ENCODE data around the gene FOXK2. TPM values are rescaled to one million over a fixed set of nuclear protein-coding genes. Genes with fewer than 3 reads are reported as not detected.

Gene FOXK2
- total RNA-seq, 1 experiment from 2014 or later = 72.0 TPM

DNA sequence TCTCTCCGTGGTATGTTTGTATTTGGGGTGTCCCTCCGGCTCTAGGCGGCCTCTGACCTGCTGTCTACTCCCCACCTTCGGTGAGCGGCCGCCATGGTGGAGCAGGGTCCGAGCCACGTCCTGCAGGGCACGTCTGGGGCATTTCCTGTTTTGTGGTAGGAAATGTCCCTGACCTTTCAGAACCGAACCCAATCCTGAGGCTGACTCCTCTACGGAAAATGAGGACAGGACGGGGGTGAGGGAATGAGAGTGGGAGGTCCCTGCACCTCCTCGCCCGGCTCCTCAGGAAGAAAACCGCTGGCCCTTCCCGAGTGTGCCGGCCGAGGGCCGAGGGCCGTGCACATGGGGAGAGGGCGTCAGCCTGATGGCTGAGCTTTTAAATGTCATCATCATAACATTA is 83.0 kb downstream of the FOXK2 start:
- H3K79me2 ChIP-seq (ENCODE audit: insufficient read depth, low read length) = no peaks in the 10 kb centered on the region
- no peak overlapping the region for H2BK120ac ChIP-seq (ENCODE audit: low read depth, low read length, poor library complexity, severe bottlenecking)
- H3K4me1 ChIP-seq (ENCODE audit: insufficient read depth, low read length) = no peaks in the 10 kb centered on the region
- H3K4me2 ChIP-seq (ENCODE audit: insufficient read depth, insufficient read length, low read length) = no peak overlapping the region
- no peaks in the 10 kb centered on the region for H3K27me3 Mint-ChIP-seq (ENCODE audit: low read depth)
- no peak overlapping the region for H4K91ac ChIP-seq (ENCODE audit: insufficient read length, low read depth, low read length)
- H2BK5ac ChIP-seq (ENCODE audit: insufficient read length, low read length) = no peak overlapping the region
- H2BK15ac ChIP-seq (ENCODE audit: low read depth, low read length) = no peak overlapping the region
- WGBS (ENCODE audit: extremely low coverage, insufficient read length, low lambda C conversion rate) = no CpG with 5 or more reads among the region's 21 CpGs
- H3K27me3 ChIP-seq (ENCODE audit: insufficient read depth, low read length) = no peaks in the 10 kb centered on the region
- H3K23ac ChIP-seq (ENCODE audit: insufficient read length, low read depth, low read length) = no peak overlapping the region
- no peaks in the 10 kb centered on the region for H3K9me3 ChIP-seq (ENCODE audit: control insufficient read depth, low read depth, low read length)
- H4K5ac ChIP-seq (ENCODE audit: insufficient read length, low read depth, low read length) = no peak overlapping the region
- DNase-seq = no peak
- H2AK5ac ChIP-seq (ENCODE audit: insufficient read length, low read length) = no peak overlapping the region
- H3K27ac Mint-ChIP-seq = peak overlapping the region; percentile 65 to 80 (median 79); a peak in 3 of 7 replicates
- H3K14ac ChIP-seq (ENCODE audit: insufficient read depth, low read length) = no peak overlapping the region
- H3K27ac ChIP-seq (ENCODE audit: insufficient read length, low read depth, low read length) = no peak overlapping the region
- no peak overlapping the region for H2AFZ ChIP-seq (ENCODE audit: low read length)
- no peak overlapping the region for H3K4me3 Mint-ChIP-seq
- H3K56ac ChIP-seq (ENCODE audit: insufficient read length, low read depth, low read length) = no peak overlapping the region
- TF ChIP-seq, protein P1, sequence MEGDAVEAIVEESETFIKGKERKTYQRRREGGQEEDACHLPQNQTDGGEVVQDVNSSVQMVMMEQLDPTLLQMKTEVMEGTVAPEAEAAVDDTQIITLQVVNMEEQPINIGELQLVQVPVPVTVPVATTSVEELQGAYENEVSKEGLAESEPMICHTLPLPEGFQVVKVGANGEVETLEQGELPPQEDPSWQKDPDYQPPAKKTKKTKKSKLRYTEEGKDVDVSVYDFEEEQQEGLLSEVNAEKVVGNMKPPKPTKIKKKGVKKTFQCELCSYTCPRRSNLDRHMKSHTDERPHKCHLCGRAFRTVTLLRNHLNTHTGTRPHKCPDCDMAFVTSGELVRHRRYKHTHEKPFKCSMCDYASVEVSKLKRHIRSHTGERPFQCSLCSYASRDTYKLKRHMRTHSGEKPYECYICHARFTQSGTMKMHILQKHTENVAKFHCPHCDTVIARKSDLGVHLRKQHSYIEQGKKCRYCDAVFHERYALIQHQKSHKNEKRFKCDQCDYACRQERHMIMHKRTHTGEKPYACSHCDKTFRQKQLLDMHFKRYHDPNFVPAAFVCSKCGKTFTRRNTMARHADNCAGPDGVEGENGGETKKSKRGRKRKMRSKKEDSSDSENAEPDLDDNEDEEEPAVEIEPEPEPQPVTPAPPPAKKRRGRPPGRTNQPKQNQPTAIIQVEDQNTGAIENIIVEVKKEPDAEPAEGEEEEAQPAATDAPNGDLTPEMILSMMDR (conservative IDR thresholded peaks at IDR 0.05) = no peak
- no peak overlapping the region for H3K9ac ChIP-seq (ENCODE audit: extremely low read depth, insufficient read length, low read length)
- H2BK20ac ChIP-seq (ENCODE audit: low read depth, low read length, poor library complexity, severe bottlenecking) = no peak overlapping the region
- H3T11ph ChIP-seq (ENCODE audit: low read length) = no peak overlapping the region
- no peak overlapping the region for H3K4ac ChIP-seq (ENCODE audit: low read depth, low read length)
- no peaks in the 10 kb centered on the region for H3K79me1 ChIP-seq (ENCODE audit: insufficient read depth, low read depth, low read length, poor library complexity, severe bottlenecking)
- H3K9me3 Mint-ChIP-seq = no peaks in the 10 kb centered on the region; a peak in 2 of 5 replicates
- H4K20me1 ChIP-seq (ENCODE audit: control insufficient read depth, insufficient read depth, insufficient read length) = peaks cover 3% of the 10 kb centered on the region
- H3K36me3 Mint-ChIP-seq (ENCODE audit: insufficient read depth in 1 of 3, low read depth in 3 of 3) = peaks cover 46 to 86% (median 81%) of the 10 kb centered on the region in 3 experiments; a peak in 6 of 7 replicates
- H2BK12ac ChIP-seq (ENCODE audit: insufficient read length, low read depth, low read length) = no peak overlapping the region
- H4K8ac ChIP-seq (replicated peaks; ENCODE audit: insufficient read length, low read depth, low read length) = no peak overlapping the region
- peaks cover 2 to 4% of the 10 kb centered on the region in 2 experiments; a peak in 2 of 4 replicates for H3K4me1 Mint-ChIP-seq
- H3K23me2 ChIP-seq (ENCODE audit: insufficient read length, low read depth, low read length, poor library complexity, severe bottlenecking) = no peaks in the 10 kb centered on the region
- H3K18ac ChIP-seq (ENCODE audit: insufficient read length, low read depth, low read length) = no peak overlapping the region

All from H9 (cell line).